ENCODE data around the gene CAMSAP1.

- TF ChIP-seq CTCF (conservative IDR thresholded peaks at IDR 0.05; ENCODE audit: low read length) = no peak
- no peak for TF ChIP-seq EZH2phosphoT487 (IDR thresholded peaks at IDR 0.05; ENCODE audit: borderline replicate concordance, low read depth, low read length)
These were observed 113.3 kb downstream of the CAMSAP1 start for GRCh38 chr9:135794057-135794335.

All from OCI-LY7 (cell line).